ENCODE results near the gene CTIF.
"Not testable (repeated sequence)": the region's sequence is repeated elsewhere in the genome, so short reads cannot be mapped to it uniquely, and the experiment has no call there.

CTIF gene

DNA sequence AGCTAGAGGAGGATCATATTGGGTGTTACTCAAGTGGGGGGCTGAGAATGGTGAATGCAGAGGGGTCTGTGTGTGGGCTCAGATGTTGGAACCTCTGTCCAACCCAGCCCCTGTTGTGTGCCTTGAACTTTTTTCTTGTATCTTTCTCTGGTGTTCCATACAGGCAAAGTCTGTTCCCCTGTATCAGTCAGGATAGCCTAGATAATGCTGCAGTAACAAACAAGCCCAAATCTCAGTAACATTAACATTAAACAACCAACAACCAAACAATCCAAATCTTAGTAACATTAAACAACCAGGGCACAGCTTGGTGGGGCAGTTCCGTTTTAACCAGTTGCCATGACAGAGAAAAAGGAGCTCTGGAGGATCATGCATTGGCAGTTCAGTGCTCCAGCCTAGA is 103.7 kb downstream of the CTIF start:
- no peak for DNase-seq (ENCODE audit: low read depth)

DNA sequence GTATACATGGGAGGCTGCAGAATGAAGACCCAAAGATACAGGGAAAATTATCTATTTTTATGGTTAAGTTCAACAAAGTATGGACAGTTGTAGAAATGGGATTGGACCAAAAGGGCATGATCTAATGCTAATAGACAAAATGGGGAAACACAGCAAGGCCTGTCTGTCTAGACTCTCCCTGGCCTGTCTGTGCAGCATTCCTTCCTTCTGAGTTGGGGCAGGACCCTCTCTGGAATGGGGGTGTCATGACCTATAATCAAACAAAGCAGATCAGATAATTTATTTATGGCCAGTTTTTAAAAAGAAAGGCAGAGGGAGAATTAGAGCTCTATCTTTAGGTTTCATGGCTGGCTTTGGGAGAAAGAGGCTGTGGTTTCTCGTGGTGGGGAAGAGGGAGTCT is 104.4 kb downstream of the CTIF start:
- DNase-seq (ENCODE audit: low read depth) = no peak

DNA sequence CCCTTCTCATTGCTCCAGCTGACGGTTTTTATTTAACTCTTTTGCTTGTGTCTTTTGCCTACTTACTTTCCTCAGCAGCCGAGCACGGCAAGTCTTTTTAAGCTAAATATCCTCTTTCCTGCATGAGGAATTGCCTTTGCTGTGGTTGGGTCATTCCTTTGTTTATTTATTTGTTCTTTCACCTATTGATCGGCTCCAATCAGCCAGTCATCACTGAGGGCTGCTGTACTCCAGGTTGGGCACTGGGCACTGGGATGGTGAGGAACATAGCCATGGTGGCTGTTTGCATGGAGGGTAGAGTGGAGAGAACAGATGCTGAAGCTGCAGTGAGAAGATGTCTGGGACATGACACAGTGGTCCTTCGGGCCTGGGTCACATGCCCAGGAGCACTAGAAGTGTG is 105.2 kb downstream of the CTIF start:
- no peak for DNase-seq (ENCODE audit: low read depth)

DNA sequence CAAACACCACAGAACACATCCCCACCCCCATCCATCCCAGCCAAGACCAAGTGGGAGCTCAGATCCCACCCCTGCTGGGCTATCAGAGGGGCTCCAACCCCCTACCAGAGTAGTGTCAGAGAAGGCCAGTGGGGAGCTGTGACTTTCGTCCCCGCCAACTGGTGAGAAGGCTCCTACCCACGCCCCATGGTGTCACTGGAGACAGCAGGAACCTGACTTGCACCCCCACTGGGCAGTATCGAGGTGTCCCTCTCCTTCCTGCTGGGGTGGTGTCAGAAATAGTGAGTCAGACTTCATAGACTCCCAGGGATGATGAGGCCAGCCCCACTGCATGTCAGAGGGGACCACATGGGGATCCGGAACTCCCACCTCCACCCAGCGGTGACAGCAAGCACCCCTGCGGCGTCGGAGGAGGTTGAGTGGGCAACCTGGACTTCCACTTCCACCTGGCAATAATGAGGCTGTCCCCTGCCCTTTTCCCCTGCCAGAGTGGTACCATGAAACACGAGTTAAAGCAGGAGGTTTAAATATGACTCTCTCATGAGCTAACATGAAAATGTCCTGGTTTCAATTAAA is 106.7 kb downstream of the CTIF start:
- DNase-seq (ENCODE audit: low read depth) = no peak

DNA sequence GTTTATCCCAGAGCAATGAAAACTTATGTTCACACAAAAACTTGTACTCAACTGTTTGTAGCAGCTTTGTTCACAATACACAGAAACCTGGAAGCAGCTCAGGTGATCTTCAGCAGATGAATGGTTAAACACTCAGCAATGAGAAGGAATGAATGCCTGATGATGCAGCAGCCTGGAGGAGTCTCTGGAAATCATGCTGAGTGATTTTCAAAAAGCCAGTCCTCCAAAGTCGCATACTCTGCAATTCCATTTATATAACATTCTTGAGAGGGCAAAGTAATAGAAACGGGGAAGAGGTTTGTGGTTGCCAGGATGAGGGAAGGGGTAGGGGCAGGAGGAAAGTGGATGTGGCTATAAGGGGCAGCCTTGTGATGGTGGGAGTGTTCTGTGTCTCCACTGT is 108.1 kb downstream of the CTIF start:
- DNase-seq (ENCODE audit: low read depth) = no peak

DNA sequence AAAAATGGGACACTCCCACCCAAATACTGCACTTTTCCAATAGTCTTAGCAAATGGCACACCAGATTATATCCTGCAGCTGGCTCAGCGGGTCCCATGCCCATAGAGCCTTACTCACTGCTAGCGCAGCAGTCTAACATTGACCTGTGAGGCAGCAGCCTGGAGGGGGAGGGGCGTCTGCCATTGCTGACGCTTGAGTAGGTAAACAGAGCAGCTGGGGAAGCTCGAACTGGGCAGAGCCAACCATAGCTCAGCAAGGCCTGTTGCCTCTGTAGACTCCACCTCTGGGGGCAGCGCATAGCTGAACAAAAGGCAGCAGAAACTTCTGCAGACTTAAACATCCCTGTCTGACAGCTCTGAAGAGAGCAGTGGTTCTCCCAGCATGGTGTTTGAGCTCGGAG is 110.4 kb downstream of the CTIF start:
- DNase-seq (ENCODE audit: low read depth) = no peak

DNA sequence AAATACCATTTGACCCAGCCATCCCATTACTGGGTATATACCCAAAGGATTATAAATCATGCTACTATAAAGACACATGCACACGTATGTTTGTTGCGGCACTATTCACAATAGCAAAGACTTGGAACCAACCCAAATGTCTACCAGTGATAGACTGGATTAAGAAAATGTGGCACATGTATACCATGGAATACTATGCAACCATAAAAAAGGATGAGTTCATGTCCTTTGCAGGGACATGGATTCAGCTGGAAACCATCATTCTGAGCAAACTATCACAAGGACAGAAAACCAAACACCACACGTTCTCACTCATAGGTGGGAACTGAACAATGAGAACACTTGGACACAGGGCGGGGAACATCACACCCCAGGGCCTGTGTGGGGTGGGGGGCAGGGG is 115.8 kb downstream of the CTIF start:
- not testable (repeated sequence) for DNase-seq (ENCODE audit: low read depth)

DNA sequence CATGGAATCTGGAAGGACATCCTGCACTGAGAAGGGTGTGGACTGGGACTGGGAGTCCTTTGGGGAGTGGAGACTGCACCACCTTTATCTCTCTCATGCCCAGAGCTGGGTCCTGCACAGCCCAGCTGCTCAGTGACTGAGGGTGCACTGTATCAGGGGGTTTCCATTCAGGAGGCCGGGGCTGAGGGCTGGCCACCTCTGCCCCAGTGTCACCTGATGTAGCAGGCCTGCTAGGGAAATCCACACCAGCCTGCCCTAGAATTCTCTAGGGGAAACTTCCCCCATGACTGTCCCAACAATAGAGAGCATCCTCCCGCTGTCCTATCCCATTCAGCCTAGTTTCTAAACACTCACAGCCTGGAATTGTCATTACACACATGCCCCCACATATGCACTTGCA is 116.7 kb downstream of the CTIF start:
- no peak for DNase-seq (ENCODE audit: low read depth)

DNA sequence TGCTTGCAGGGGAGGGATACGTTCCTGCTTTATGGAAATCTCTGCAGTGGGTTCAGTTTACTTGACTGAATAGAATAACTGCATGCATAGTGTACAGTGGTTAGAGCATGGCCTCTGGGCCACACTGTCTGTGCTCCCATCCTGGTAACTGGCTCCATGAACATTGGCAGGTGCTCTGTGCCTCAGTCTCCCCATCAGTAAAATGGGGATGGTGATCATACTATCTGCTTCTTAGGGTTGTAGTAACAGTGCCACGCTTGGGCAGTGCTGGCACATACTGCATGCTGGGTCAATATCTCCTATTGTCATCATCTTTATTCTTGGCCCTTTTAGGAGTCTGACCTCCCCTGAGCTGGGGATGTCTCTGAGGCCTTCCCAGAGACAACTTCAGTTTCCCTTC is 117.3 kb downstream of the CTIF start:
- DNase-seq (ENCODE audit: low read depth) = no peak

DNA sequence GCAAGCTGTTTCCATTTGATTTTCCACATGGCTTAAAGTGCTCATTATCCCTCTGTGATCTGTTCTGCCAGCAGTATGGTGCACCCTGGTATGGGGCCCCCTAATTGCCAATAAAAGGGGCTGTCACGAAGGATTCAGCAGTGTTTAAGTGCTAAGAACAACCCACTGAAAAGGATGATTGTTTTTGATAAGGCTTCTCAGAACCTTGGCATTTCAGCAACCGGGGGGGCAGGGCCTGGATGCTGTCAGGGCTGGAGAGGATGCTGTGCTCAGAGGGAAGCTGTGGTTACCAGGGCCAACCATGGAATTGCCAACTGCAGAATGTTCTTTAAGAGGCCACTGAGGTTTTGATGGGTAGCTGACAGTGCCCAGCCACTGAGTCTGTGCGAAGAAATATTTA is 117.8 kb downstream of the CTIF start:
- no peak for DNase-seq (ENCODE audit: low read depth)

DNA sequence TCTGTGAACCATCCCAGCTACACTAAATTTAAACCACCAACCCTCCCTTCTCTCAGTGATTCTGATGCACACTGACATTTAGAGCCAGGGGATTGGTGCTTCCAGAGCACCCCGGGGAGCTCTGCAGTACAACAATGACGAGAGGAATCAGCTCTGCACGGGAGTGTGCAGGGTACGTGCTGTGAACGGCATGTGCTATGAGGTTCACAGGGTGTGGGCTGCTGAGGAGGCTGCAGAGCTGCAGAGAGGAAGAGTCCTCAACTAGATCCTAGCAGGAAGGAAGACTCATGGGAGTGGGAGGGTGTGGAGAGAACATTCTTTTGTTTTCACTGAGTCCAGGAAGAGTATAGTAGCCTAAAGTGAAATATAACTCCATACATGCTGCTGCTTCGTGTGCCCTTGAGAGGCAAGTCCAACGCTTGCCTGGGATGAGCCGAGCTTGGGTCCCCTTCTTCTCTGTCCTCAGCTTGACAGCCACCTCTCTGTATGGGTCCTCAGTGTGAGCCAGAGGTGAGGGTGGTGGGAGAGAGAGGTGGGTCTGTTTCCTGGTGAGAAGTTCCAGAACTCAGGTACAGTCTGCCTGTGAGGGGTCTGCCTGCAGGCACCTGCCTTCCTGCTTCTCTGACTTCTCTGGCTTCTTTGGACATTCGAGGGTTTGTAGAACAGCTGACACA is 118.8 kb downstream of the CTIF start:
- DNase-seq (ENCODE audit: low read depth) = peak; percentile 31

DNA sequence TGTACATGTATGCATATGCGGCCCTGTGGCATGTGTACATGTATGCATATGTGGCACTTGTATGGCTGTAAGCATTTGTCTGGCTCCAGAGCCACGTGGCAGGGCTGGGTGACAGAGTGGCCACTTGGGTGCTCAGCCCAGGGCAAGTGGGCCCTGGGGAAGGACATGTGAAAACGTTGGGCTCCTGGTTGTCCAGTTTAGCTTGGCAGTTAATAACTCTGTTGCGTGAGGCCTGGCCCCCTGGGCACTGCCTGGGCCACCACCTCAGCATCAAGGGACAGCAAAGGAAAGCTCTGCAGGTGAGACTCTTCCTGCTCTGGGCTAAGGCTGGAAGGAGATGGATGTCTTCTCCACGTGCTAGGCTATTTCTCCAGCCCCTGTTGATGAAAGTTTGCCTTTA is 119.9 kb downstream of the CTIF start:
- no peak for DNase-seq (ENCODE audit: low read depth)

DNA sequence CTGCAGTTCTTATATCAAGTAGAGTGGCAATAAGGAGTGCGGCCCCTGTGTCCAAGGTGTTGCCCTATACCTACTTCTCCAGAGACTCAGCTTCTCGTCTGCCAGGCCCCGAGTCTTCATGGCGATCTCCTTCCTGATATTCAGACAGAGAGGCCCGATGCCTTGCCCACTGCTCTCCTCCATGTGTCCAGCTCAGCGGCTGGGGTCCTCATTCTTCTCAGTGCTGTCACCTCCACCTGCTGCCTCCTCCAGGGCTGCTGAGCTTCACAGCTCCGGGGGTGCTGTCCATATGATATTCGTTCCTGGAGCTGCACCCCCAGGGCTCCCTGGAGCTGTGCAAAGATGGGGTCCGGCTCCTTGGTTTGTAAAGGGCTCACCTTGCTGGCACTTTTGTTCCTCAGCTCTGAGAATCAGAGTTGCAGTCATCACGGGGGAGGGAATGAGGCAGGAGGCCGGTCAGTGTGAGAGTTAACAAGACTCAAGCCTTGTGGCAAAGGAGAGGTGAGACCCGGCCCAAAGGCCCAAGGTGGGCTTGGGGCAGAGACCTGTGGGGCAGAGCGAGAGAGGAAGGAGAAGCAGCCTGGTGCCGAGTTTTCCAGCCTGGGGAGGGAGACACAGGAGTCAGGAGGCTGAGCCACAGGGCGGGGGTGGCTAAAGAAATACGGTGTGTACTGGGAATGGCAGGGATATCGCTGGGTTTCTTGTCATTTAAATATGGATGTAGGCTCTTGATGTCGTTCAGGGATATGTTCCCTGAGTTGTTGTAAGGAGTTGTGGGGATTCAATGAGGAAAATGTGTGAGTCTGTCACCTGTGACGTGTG is 120.6 kb downstream of the CTIF start:
- DNase-seq (ENCODE audit: low read depth) = no peak

DNA sequence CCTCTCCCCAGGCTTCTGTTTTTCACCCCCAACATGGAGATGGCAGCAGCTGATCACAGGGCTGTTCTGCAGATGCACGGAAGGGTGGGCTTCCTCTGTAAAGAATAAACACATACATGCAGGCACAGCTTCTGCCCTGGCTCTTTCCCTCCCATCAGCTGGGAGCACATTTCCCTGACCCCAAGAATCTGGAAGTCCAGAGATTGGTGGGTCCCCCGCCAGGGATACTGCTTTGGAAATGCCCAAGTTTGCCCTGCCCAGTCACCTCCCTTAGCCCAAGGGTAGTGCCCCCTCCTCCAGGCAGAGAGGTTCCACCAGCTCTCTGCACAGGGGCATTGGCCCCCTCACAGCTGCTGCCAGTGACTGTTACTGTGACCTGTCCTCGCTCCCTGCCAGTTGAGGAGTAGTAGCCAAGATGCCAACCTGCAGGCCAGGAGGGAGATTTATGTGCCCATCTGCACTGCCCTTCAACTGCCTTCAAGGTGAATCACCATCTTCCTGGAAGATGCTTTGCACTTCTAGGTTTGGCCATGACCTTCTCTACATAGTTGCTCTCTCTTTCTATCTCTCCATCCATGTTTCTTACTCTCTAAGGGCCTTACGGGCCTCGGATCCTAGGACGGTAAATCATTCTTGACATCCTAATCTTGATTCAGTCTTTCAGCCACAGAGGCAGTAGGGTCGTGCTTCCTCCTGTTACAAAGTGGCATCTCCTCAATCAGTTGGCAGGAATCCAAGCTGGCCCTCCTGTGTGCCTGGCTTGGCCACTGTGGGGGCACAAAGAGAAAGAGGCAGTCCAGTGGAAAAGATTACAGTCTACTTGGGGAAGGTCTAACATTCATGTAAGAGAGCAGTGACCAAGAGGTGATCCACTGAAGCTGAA is 121.8 kb downstream of the CTIF start:
- no peak for DNase-seq (ENCODE audit: low read depth)

DNA sequence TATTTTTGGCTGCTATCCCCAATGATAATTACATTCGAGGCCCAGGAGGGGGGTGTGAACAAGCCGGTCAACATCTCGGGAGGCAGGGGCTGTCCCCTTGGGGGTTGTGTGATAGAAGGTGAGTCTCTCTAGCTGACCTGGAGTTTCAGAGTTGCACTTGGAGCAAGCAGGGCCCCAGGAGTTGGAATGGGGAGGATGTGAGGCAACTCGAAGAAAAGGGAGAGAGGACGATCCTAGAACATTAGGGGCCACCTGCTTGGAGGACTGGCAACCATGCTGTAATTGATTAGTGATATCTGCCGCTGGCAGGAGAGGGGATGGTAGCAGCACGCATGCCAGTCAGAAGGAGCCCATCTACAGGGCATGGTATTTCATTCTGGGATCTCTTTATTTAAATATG is 122.6 kb downstream of the CTIF start:
- DNase-seq (ENCODE audit: low read depth) = no peak

DNA sequence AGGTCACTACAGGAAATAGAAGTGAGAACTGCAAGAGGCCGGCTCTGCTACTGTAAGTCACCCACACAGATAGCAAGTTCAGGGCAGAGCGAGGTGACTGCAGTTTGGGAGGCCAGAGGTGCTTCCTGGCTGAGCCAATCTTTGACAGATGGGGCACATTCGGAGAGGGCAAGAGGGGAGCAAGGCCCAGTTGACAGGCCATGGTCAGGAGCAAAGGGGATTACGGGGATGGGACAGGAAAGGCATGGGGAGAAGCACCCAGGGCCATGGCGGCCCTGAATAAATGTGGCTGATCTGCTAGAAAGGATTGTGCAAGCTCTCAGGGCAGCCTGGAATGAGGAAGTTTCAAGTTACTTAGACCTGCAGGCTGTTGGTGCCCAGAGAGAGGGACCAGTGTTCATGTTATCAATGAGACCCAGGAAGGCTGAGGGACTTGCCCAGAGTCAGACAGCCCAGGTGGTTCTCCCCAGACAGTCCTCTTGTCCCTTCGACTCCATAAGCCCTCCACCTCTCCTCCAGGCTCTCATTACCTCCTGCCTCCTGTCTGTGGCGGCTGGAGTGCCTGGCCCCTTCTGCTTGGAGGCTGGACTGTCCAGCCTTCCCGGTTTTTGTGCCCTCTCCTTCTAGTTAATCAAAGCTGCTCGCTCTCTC is 123.3 kb downstream of the CTIF start:
- peak; percentile 55 for DNase-seq (ENCODE audit: low read depth)

DNA sequence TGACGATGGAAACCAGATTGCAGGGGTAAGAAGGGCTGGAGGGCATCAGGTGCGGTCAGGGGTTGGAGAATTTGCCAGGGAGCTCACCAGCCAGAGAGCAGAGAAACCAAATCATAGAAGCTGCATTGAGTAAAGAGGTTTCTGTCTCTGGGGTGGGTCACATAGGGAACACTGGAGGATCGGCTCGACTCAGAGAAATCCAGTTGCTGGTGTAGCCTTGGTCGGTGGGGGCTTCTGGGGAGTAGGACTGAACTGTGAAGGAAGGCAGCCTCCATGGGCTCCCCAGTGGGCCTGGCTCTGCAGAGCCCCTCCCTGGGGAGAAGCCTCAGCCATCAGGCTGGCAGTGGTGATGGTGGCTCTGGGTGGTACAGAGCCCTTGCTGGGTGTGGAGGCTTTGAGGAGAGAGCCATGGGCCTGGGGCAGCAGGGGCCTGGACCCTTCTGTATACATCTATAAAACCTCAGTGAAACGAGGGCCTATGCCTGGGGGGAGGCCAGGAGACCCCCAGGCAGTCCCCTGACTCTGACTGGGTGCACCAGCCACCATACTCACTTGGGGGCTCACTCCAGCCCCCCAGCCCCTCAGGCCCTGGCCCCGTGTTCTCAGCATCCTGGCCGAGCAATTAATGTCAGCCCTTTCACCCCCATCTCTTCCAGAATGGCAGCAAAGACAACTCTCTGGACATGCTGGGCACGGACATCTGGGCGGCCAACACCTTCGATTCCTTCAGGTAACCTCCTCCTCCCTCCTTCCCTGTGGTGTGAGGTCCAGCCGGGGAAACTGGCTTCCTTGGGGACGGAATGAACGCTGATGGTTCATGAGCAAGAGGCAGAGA is 124.5 kb downstream of the CTIF start:
- DNase-seq (ENCODE audit: low read depth) = no peak

DNA sequence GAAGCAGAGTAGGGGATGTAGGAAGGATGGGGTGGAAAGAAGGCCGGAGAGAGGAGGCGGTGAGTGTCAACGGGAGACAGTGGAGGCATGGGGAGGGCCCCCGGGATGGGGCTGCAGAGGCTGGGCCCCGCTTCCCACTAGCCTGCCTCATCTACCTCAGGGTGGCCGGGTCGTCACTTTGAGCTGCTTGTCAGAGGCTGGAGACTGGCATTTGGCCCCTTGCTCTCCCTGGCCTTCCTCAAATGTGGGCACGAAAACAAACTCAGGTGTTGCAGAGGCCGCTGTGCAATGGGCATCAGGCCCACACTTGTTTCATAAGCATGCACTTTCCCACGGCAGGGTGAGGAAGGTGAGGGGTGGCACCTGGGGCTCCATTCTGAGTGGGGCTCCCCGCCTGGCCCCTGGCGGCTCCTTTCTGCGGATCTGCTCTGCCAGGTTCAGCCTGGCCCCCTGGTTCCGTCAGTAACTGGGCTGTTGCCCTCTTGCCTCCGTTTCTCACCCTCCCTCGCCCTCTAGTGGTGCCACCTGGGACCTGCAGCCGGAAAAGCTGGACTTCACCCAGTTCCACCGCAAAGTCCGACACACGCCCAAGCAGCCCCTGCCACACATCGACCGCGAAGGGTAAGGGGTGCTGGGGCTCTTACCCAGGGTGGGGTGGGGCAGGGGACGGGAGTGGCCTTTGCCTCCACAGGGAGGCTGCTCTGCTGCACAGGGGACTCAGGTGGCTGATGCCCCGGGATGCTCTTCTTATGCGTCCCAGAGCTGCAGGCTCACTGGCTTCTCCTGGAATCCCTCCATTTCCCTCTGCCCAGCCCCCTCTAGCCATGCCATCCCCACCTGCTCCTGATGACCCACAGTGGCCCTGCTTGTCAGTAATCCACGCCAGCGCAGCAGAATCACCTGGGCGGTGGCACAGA is 125.4 kb downstream of the CTIF start:
- DNase-seq (ENCODE audit: low read depth) = peak; percentile 18

DNA sequence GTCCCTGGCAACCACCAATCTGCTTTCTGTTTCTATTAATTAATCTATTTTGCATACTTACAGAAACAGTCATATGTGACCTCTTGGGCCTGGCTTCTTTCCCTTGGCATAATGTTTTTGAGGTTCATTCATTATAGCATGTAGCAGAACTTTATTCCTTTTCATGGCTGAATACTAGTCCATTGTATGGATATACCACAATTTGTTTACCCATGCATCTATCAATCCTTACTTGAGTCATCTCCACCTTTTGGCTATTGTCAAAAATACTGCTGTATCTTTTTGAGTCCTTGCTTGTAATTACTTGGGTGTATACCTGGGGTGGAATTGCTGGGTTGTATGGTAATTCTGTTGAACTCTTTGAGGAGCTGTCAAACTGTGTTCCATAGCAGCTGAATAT is 126.8 kb downstream of the CTIF start:
- DNase-seq (ENCODE audit: low read depth) = no peak

DNA sequence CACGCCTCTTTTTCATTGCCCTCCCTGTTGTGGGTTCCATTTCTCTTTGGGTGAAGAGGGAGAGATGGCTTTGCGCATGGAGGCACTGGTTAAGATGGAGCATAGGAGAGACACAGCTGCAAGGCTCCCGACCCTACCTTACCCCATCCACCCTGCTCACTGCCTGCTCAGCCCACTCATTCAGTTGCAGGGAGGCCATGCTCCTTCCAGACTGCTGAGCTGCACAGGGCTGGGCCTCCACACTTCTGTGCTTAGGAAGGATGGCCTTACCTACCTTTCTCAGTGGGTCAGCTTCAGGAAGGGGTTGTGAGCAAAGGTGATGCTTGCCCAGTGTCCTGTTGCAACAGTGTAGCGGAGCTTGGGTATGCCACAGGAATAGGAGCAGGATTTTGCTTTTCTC is 127.8 kb downstream of the CTIF start:
- no peak for DNase-seq (ENCODE audit: low read depth)

Data from fibroblast of gingiva (primary cell).